IMR-90 (cell line): Measurements from ENCODE around the gene U2SURP. TPM values are rescaled to one million over a fixed set of nuclear protein-coding genes. Genes with fewer than 3 reads are reported as not detected.

ENCODE experiments used
- ATAC-seq: fragments of 200-7000 bp; cut with Tn5 transposase; 2 replicates; pipeline ENCODE4 v1.9.1; 2020; ENCODE audit warnings: low read depth, mild to moderate bottlenecking, moderate library complexity
- BruUV-seq: library from RNA; stranded (reverse); fragments of 400-500 nt; replicated peaks from 2 replicates; lab custom pipeline; 2021; lab: Mats Ljungman, UMichigan
- CTCF ChIA-PET: fragments of 300-600 bp; formaldehyde crosslinking; extraction: SDS; loops from one replicate; lab custom pipeline; 2021; ENCODE audit warnings: antibody characterized with exemption; lab: Yijun Ruan, JAX
- POLR2A ChIA-PET: fragments of 300-600 bp; sonication (Branson Sonifier 250); formaldehyde crosslinking; loops from one replicate; lab custom pipeline; 2022; ENCODE audit warnings: antibody characterized with exemption; ENCODE audit not compliant: unreplicated experiment; lab: Charles Lee
- DNase-seq: peaks from one replicate; pipeline ENCODE4 v3.0.0; 2013
- H2AFZ ChIP-seq: replicated peaks from 2 replicates; pipeline ENCODE3; 2013; ENCODE audit warnings: low read length, mild to moderate bottlenecking; ENCODE audit not compliant: poor library complexity
- H2AK5ac ChIP-seq: 2 replicates; pipeline ENCODE4 v1.6.1; 2013; ENCODE audit warnings: low read depth, low read length, inconsistent platforms
- H2AK9ac ChIP-seq: replicated peaks from 2 replicates; pipeline ENCODE3; 2013; ENCODE audit warnings: mild to moderate bottlenecking, low read depth, low read length, moderate library complexity; ENCODE audit not compliant: poor library complexity
- H2BK120ac ChIP-seq: 2 replicates; pipeline ENCODE4 v1.6.1; 2013; ENCODE audit warnings: low read depth, low read length, inconsistent platforms
- H2BK15ac ChIP-seq: 3 replicates; pipeline ENCODE4 v1.6.1; 2013; ENCODE audit warnings: low read depth, low read length, inconsistent platforms
- H2BK20ac ChIP-seq: 2 replicates; pipeline ENCODE4 v1.6.1; 2013; ENCODE audit warnings: low read depth, mild to moderate bottlenecking, inconsistent platforms, low read length, moderate library complexity
- H2BK5ac ChIP-seq: 2 replicates; pipeline ENCODE4 v1.6.1; 2013; ENCODE audit warnings: mild to moderate bottlenecking, low read depth, low read length, inconsistent platforms; ENCODE audit not compliant: poor library complexity, severe bottlenecking
- H3K14ac ChIP-seq: replicated peaks from 2 replicates; pipeline ENCODE4 v1.6.1; 2013; ENCODE audit warnings: low read depth, low read length, inconsistent platforms
- H3K18ac ChIP-seq: 2 replicates; pipeline ENCODE4 v1.6.1; 2013; ENCODE audit warnings: low read depth, low read length, control low read depth
- H3K23ac ChIP-seq: 2 replicates; pipeline ENCODE4 v1.6.1; 2013; ENCODE audit warnings: low read depth, low read length, inconsistent platforms
- H3K27ac ChIP-seq: 2 replicates; pipeline ENCODE4 v1.5.1; 2013; ENCODE audit warnings: mild to moderate bottlenecking, control low read depth, low read length; ENCODE audit not compliant: insufficient read depth
- H3K27me3 ChIP-seq: 2 replicates; pipeline ENCODE4 v1.6.1; 2013; ENCODE audit warnings: low read length; ENCODE audit not compliant: control insufficient read depth, insufficient read depth
- H3K36me3 ChIP-seq: 2 replicates; pipeline ENCODE4 v1.6.1; 2013; ENCODE audit warnings: low read length, mixed read lengths; ENCODE audit not compliant: control insufficient read depth, insufficient read depth
- H3K4ac ChIP-seq: 2 replicates; pipeline ENCODE4 v1.6.1; 2013; ENCODE audit warnings: low read depth, low read length, inconsistent platforms
- H3K4me1 ChIP-seq: 2 replicates; pipeline ENCODE4 v1.6.1; 2013; ENCODE audit warnings: low read length, mixed read lengths; ENCODE audit not compliant: control insufficient read depth, insufficient read depth
- H3K4me2 ChIP-seq: 2 replicates; pipeline ENCODE4 v1.6.1; 2013; ENCODE audit warnings: low read depth, mild to moderate bottlenecking, control low read depth, low read length, moderate library complexity
- H3K4me3 ChIP-seq: 2 replicates; pipeline ENCODE4 v1.5.1; 2013; ENCODE audit warnings: low read depth, mild to moderate bottlenecking, control low read depth, low read length, moderate library complexity; ENCODE audit not compliant: insufficient read depth
- H3K56ac ChIP-seq: 2 replicates; pipeline ENCODE4 v1.6.1; 2013; ENCODE audit warnings: low read length, inconsistent platforms; ENCODE audit not compliant: insufficient read depth; ENCODE audit errors: extremely low read depth
- H3K79me1 ChIP-seq, 2 experiments: 2 replicates each; pipeline ENCODE4 v1.6.1; 2013; ENCODE audit warnings: low read length in 2 of 2, inconsistent platforms in 1 of 2, low read depth in 1 of 2
- H3K9ac ChIP-seq: 2 replicates; pipeline ENCODE4 v1.6.1; 2013; ENCODE audit warnings: low read depth, low read length, control low read depth
- H3K9me1 ChIP-seq: 2 replicates; pipeline ENCODE4 v1.6.1; 2013; ENCODE audit warnings: low read length, inconsistent platforms; ENCODE audit not compliant: insufficient read depth
- H3K9me3 ChIP-seq: 2 replicates; pipeline ENCODE4 v1.6.1; 2013; ENCODE audit warnings: low read length; ENCODE audit not compliant: control insufficient read depth, insufficient read depth
- H4K20me1 ChIP-seq: 2 replicates; pipeline ENCODE4 v1.6.1; 2013; ENCODE audit warnings: low read length, inconsistent platforms; ENCODE audit not compliant: insufficient read depth
- H4K5ac ChIP-seq: 2 replicates; pipeline ENCODE4 v1.6.1; 2013; ENCODE audit warnings: mild to moderate bottlenecking, low read depth, low read length, control low read depth
- H4K8ac ChIP-seq, 2 experiments: 2 replicates each; pipeline ENCODE4 v1.6.1; 2013; ENCODE audit warnings: low read depth in 2 of 2, low read length in 2 of 2, control low read depth in 1 of 2, inconsistent platforms in 1 of 2
- H4K91ac ChIP-seq: 2 replicates; pipeline ENCODE4 v1.6.1; 2013; ENCODE audit warnings: low read depth, low read length, inconsistent platforms; ENCODE audit not compliant: insufficient read depth
- BHLHE40 ChIP-seq: fragments of 150-350 bp; IDR thresholded peaks from 2 replicates; pipeline ENCODE4 v1.6.1; 2016; ENCODE audit warnings: mild to moderate bottlenecking, low read depth, low read length
- CEBPB ChIP-seq: IDR thresholded peaks from 2 replicates; pipeline ENCODE4 v1.6.1; 2012; ENCODE audit warnings: low read depth, low read length, improper control_type of control experiment
- CHD1 ChIP-seq: IDR thresholded peaks from 2 replicates; pipeline ENCODE4 v1.6.1; 2012; ENCODE audit warnings: low read depth, low read length, improper control_type of control experiment
- MAFK ChIP-seq: IDR thresholded peaks from 2 replicates; pipeline ENCODE4 v1.6.1; 2012; ENCODE audit warnings: low read depth, low read length, improper control_type of control experiment
- MAZ ChIP-seq: IDR thresholded peaks from 2 replicates; pipeline ENCODE4 v1.6.1; 2012; ENCODE audit warnings: low read depth, mild to moderate bottlenecking, low read length, improper control_type of control experiment, moderate library complexity, borderline replicate concordance
- MXI1 ChIP-seq: IDR thresholded peaks from 2 replicates; pipeline ENCODE4 v1.6.1; 2012; ENCODE audit warnings: low read depth, mild to moderate bottlenecking, low read length, moderate library complexity, borderline replicate concordance
- NFE2L2 ChIP-seq: fragments of 150-350 bp; IDR thresholded peaks from 2 replicates; pipeline ENCODE4 v1.6.1; 2016; ENCODE audit warnings: low read depth, mild to moderate bottlenecking, low read length
- POLR2A ChIP-seq: IDR thresholded peaks from 2 replicates; pipeline ENCODE4 v1.6.1; 2012; ENCODE audit warnings: mild to moderate bottlenecking, low read depth, low read length
- RAD21 ChIP-seq: IDR thresholded peaks from 2 replicates; pipeline ENCODE4 v1.6.1; 2012; ENCODE audit warnings: low read length, improper control_type of control experiment
- RFX5 ChIP-seq: IDR thresholded peaks from 2 replicates; pipeline ENCODE4 v1.8.0; 2012; ENCODE audit warnings: low read depth, mild to moderate bottlenecking, low read length, moderate library complexity
- WGBS, 2 experiments: methylation state at CpG; one replicate each; pipeline versions ENCODE4 v1.1.5 to v1.1.7; 2013; ENCODE audit warnings: missing lambda C conversion rate in 2 of 2; ENCODE audit not compliant: insufficient read length in 1 of 2; ENCODE audit errors: extremely low coverage in 2 of 2; 5-methylcytosine and 5-hydroxymethylcytosine counted together
- dilution Hi-C: fragments of 300-500 bp; cut with HindIII; formaldehyde crosslinking; loops from one replicate; pipeline ENCODE4 v1.14.3; 2018; ENCODE audit warnings: low sequenced_read_pairs; ENCODE audit not compliant: unreplicated experiment
- in situ Hi-C: fragments of 300-500 bp; cut with MboI; formaldehyde crosslinking; loops from 3 replicates; pipeline ENCODE4 v1.14.3; 2019; ENCODE audit warnings: low sequenced_read_pairs, inconsistent platforms, mixed read lengths
- intact Hi-C: fragments of 100-400 bp; cut with micrococcal nuclease; formaldehyde crosslinking; loops from 2 replicates; pipeline ENCODE4 v1.10.0; 2022
- polyA plus RNA-seq, 3 experiments: library from polyadenylated mRNA; depleted of rRNA; stranded (reverse); fragments of >200 nt; gene quantifications; 2 replicates each; pipeline ENCODE4 v1.2.3, GENCODE V29; 2012; ENCODE audit warnings: low replicate concordance in 1 of 3
- total RNA-seq: library from RNA; depleted of rRNA; stranded (reverse); fragments of >200 nt; gene quantifications from 2 replicates; pipeline ENCODE4 v1.2.3, GENCODE V29; 2012
- TF ChIP-seq, protein P1 (sequence below): fragments of 150-350 bp; IDR thresholded peaks from 2 replicates; pipeline ENCODE4 v1.6.1; 2017; ENCODE audit warnings: mild to moderate bottlenecking, antibody characterized with exemption, low read length, low read depth
- TF ChIP-seq, protein P2 (sequence below): conservative IDR thresholded peaks from 2 replicates; pipeline ENCODE4 v1.5.1; 2012; ENCODE audit warnings: mild to moderate bottlenecking, low read depth, low read length, improper control_type of control experiment

Gene U2SURP
- total and polyA plus RNA-seq, 2 of the 4 experiments (the other 2 are of a cell fraction), result 24.8 to 29.4 TPM

DNA sequence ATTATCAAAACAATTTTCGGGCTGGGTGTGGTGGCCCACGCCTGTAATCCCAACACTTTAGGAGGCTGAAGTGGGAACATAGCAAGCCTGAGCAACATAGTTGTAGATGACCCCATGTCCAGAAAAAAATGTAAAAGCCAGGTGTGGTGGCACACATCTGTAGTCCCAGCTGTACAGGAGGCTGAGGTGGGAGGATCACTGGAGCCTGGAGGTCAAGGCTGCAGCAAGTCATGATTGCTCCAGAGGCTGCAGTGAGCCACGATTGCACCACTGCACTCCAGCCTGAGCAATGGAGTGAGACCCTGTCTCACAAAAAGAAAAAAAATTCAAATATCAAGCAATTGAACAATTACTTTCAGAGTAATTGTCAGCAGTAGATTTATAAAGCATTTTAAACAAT is 29.9 kb upstream of the U2SURP start:
- DNase-seq (no peak), ATAC-seq (no peak)
- Histone ChIP-seq H3K9ac (no peak overlapping the region), H3K14ac (no peak overlapping the region), H3K79me1 (no peaks in the 10 kb centered on the region), H3K9me3 (no peaks in the 10 kb centered on the region), H4K8ac (no peak overlapping the region), H2AFZ (no peak overlapping the region), H3K4me3 (no peak overlapping the region), H2BK20ac (no peak overlapping the region), H2BK120ac (no peak overlapping the region), H3K36me3 (no peaks in the 10 kb centered on the region), H3K18ac (no peak overlapping the region), H3K27ac (no peak overlapping the region), H3K4ac (no peak overlapping the region), H3K23ac (no peak overlapping the region), H3K4me2 (no peak overlapping the region), H3K27me3 (peaks cover 26% of the 10 kb centered on the region), H2BK5ac (no peak overlapping the region), H3K4me1 (no peaks in the 10 kb centered on the region), H2AK5ac (no peak overlapping the region), H4K20me1 (no peaks in the 10 kb centered on the region), H3K9me1 (no peaks in the 10 kb centered on the region), H4K91ac (no peak overlapping the region), H2BK15ac (no peak overlapping the region), H2AK9ac (no peak overlapping the region), H3K56ac (no peak overlapping the region), H4K5ac (no peak overlapping the region)
- ChIA-PET CTCF (no interaction called here), POLR2A (no interaction called here)
- BruUV-seq, result no TSS peak
- in situ Hi-C loops, result no loop called here
- 100% methylated on average over 2 of the region's 3 CpGs; no CpG with 5 or more reads in 1 of the 2 experiments for WGBS, 2 experiments
- TF ChIP-seq, protein P1, sequence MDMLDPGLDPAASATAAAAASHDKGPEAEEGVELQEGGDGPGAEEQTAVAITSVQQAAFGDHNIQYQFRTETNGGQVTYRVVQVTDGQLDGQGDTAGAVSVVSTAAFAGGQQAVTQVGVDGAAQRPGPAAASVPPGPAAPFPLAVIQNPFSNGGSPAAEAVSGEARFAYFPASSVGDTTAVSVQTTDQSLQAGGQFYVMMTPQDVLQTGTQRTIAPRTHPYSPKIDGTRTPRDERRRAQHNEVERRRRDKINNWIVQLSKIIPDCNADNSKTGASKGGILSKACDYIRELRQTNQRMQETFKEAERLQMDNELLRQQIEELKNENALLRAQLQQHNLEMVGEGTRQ, result no peak
- no peak for TF ChIP-seq CHD1
- TF ChIP-seq MAZ, result no peak
- TF ChIP-seq MAFK, result no peak
- TF ChIP-seq BHLHE40, result no peak
- no peak for TF ChIP-seq RFX5
- no peak for TF ChIP-seq MXI1
- no peak for TF ChIP-seq RAD21
- TF ChIP-seq, protein P2, sequence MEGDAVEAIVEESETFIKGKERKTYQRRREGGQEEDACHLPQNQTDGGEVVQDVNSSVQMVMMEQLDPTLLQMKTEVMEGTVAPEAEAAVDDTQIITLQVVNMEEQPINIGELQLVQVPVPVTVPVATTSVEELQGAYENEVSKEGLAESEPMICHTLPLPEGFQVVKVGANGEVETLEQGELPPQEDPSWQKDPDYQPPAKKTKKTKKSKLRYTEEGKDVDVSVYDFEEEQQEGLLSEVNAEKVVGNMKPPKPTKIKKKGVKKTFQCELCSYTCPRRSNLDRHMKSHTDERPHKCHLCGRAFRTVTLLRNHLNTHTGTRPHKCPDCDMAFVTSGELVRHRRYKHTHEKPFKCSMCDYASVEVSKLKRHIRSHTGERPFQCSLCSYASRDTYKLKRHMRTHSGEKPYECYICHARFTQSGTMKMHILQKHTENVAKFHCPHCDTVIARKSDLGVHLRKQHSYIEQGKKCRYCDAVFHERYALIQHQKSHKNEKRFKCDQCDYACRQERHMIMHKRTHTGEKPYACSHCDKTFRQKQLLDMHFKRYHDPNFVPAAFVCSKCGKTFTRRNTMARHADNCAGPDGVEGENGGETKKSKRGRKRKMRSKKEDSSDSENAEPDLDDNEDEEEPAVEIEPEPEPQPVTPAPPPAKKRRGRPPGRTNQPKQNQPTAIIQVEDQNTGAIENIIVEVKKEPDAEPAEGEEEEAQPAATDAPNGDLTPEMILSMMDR, result no peak
- TF ChIP-seq CEBPB, result no peak
- no peak for TF ChIP-seq NFE2L2
- TF ChIP-seq POLR2A, result no peak
- intact Hi-C loops, result loop anchor here (5.0 kb wide), 1 partner anchor 244 kb away; no protein-coding TSS in a partner anchor
- dilution Hi-C loops, result no loop called here
